Measurements from ENCODE around the gene USP30.

- TF ChIP-seq POLR2AphosphoS5 (IDR thresholded peaks at IDR 0.05) (no peak), CTCF (IDR thresholded peaks at IDR 0.05) (no peak), POLR2A (IDR thresholded peaks at IDR 0.05) (no peak)
Observed at GRCh38 chr12:109027767-109028166, 24.6 kb upstream of the USP30 start.

Data from prostate gland (tissue), 2 donors.